GM12892 (cell line): ENCODE data around the gene DYNC2H1.

ENCODE experiments used
- POLR2A ChIP-seq: IDR thresholded peaks from 2 replicates; pipeline ENCODE4 v1.6.1; 2011; ENCODE audit warnings: low read depth, low read length, control low read depth
- POLR2AphosphoS5 ChIP-seq: IDR thresholded peaks from 2 replicates; pipeline ENCODE4 v1.6.1; 2011; ENCODE audit warnings: low read depth, low read length, control low read depth
- TAF1 ChIP-seq: IDR thresholded peaks from 2 replicates; pipeline ENCODE4 v1.6.1; 2011; ENCODE audit warnings: low read depth, mild to moderate bottlenecking, control low read depth, low read length, borderline replicate concordance

DNA sequence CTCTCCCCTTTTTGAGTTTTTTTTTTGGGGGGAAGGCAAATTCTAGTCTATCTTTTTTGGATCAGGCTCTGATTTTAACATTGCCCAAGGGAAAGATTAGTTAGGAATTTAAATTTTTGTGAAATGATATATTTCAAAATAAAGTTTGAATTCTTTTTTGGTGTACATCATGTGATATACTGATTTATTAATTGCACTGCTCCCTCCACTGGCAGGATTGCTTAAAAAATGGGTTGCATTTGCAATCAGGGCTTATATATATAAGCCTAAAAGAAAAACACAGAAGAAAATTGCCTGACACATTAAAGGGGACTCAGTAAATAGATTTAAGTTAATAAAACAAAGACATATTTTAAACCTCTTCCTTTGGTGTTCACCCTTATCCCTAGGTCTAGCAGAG is 1.2 kb downstream of the DYNC2H1 start:
- TF ChIP-seq POLR2A (no peak), POLR2AphosphoS5 (no peak), TAF1 (no peak)
